ENCODE results near the gene PRR14.

PRR14 gene

GRCh38 chr16:30698139-30698815, 47.5 kb downstream of the PRR14 start:
- Histone ChIP-seq H3K27ac (ENCODE audit: extremely low read depth, low read depth, low read length) (peak overlapping the region; percentile 100), H3K9me3 (ENCODE audit: control insufficient read depth, insufficient read depth, low read depth, low read length) (no peaks in the 10 kb centered on the region), H3K4me3 (ENCODE audit: low read depth, low read length) (peak overlapping the region; percentile 98), H3K36me3 (ENCODE audit: control insufficient read depth in 2 of 2, insufficient read depth in 1 of 2, low read length in 2 of 2) (peaks cover 19 to 34% of the 10 kb centered on the region in 2 experiments; a peak in 2 of 3 replicates), H3K4me1 (ENCODE audit: control insufficient read depth, insufficient read depth, low read length) (no peaks in the 10 kb centered on the region; the same call in 1 of the 2 replicates)
- ChIA-PET POLR2A (interaction anchor here (0.6 to 3.6 kb wide), 16 partner anchors 15 to 633 kb away, joined by 3 to 29 read pairs (median 4); partner anchors contain the start of genes ALDOA, FBRS, PHKG2 and ZNF629), CTCF (interaction anchor here (0.6 to 5.8 kb wide), 7 partner anchors 10 to 48 kb away, joined by 3 to 43 read pairs (median 4); partner anchors contain the start of genes FBRS and PRR14)
- TF ChIP-seq ZBTB17 (tag by site-specific recombination; IDR thresholded peaks at IDR 0.05) (peak; percentile 97), ZNF776 (tag by site-specific recombination; IDR thresholded peaks at IDR 0.05; ENCODE audit: borderline replicate concordance) (no peak), ZBTB8A (tag by site-specific recombination; IDR thresholded peaks at IDR 0.05) (peak; percentile 68), PATZ1 (tag by site-specific recombination; IDR thresholded peaks at IDR 0.05) (peak; percentile 100), ZNF768 (tag by site-specific recombination; IDR thresholded peaks at IDR 0.05) (no peak; the same call in 1 of the 2 replicates), ZNF121 (tag by site-specific recombination; IDR thresholded peaks at IDR 0.05) (no peak), MEIS1 (CRISPR knock-in tag; IDR thresholded peaks at IDR 0.05; ENCODE audit: borderline replicate concordance) (no peak), ZNF501 (tag by site-specific recombination; IDR thresholded peaks at IDR 0.05) (peak; percentile 99), ZNF658 (tag by site-specific recombination; IDR thresholded peaks at IDR 0.05) (no peak), ZSCAN23 (tag by site-specific recombination; IDR thresholded peaks at IDR 0.05) (peak; percentile 99), TCF7L2 (IDR thresholded peaks at IDR 0.05; ENCODE audit: borderline replicate concordance, low read depth, low read length) (no peak), ZNF292 (tag by site-specific recombination; IDR thresholded peaks at IDR 0.05; ENCODE audit: borderline replicate concordance, low read depth) (no peak), ZNF510 (tag by site-specific recombination; IDR thresholded peaks at IDR 0.05; ENCODE audit: insufficient replicate concordance) (no peak), ZNF221 (tag by site-specific recombination; IDR thresholded peaks at IDR 0.05; ENCODE audit: borderline replicate concordance) (0 out of 2 replicates have a peak, but pooled peaks have one; percentile 83), ZNF521 (tag by site-specific recombination; IDR thresholded peaks at IDR 0.05) (no peak), ZNF19 (tag by site-specific recombination; IDR thresholded peaks at IDR 0.05; ENCODE audit: low read depth) (no peak), ZNF239 (tag by site-specific recombination; IDR thresholded peaks at IDR 0.05) (peak; percentile 85; the same call in 1 of the 2 replicates), ZNF174 (tag by site-specific recombination; IDR thresholded peaks at IDR 0.05) (no peak), ZNF560 (tag by site-specific recombination; IDR thresholded peaks at IDR 0.05; ENCODE audit: borderline replicate concordance) (no peak), ZNF626 (tag by site-specific recombination; IDR thresholded peaks at IDR 0.05) (no peak), ZNF645 (tag by site-specific recombination; IDR thresholded peaks at IDR 0.05) (peak; percentile 93), ZBTB6 (tag by site-specific recombination; IDR thresholded peaks at IDR 0.05) (peak; percentile 6; the same call in 1 of the 2 replicates), ZNF654 (tag by site-specific recombination; IDR thresholded peaks at IDR 0.05; ENCODE audit: low read depth) (no peak), KLF10 (tag by site-specific recombination; IDR thresholded peaks at IDR 0.05) (peak; percentile 93), ZNF362 (tag by site-specific recombination; IDR thresholded peaks at IDR 0.05) (no peak), ELK4 (IDR thresholded peaks at IDR 0.05; ENCODE audit: borderline replicate concordance, low read depth, low read length) (no peak), ZBTB26 (tag by site-specific recombination; optimal IDR thresholded peaks at IDR 0.05) (peak; percentile 99), ZNF2 (tag by site-specific recombination; IDR thresholded peaks at IDR 0.05) (peak; percentile 99), ZIC2 (tag by site-specific recombination; IDR thresholded peaks at IDR 0.05) (peak; percentile 42; the same call in 1 of the 2 replicates), ZNF146 (tag by site-specific recombination; IDR thresholded peaks at IDR 0.05) (peak; percentile 92)
